ENCODE measurements around the gene CHD5. TPM values are rescaled to one million over a fixed set of nuclear protein-coding genes. Genes with fewer than 3 reads are reported as not detected.

CHD5 gene
- total RNA-seq, 1 experiment from 2014 or later: 2.4 TPM

- H3K36me3 Mint-ChIP-seq: no peaks in the 10 kb centered on the region
- TF ChIP-seq ZNF232 (CRISPR knock-in tag; IDR thresholded peaks at IDR 0.05) (no peak), IRF1 (CRISPR knock-in tag; IDR thresholded peaks at IDR 0.05) (no peak), CBFB (CRISPR knock-in tag; IDR thresholded peaks at IDR 0.05; ENCODE audit: low read depth) (no peak), ZBTB21 (CRISPR knock-in tag; IDR thresholded peaks at IDR 0.05; ENCODE audit: borderline replicate concordance) (no peak), RELA (CRISPR knock-in tag; IDR thresholded peaks at IDR 0.05; ENCODE audit: borderline replicate concordance) (no peak), NFYB (CRISPR knock-in tag; conservative IDR thresholded peaks at IDR 0.05; ENCODE audit: low read depth) (no peak), PRDM15 (CRISPR knock-in tag; IDR thresholded peaks at IDR 0.05) (no peak), ZNF425 (CRISPR knock-in tag; conservative IDR thresholded peaks at IDR 0.05) (no peak), NR1H2 (CRISPR knock-in tag; IDR thresholded peaks at IDR 0.05) (no peak), NR3C1 (CRISPR knock-in tag; conservative IDR thresholded peaks at IDR 0.05; ENCODE audit: low read depth) (no peak), FOXP4 (CRISPR knock-in tag; IDR thresholded peaks at IDR 0.05) (no peak), ZNF263 (CRISPR knock-in tag; IDR thresholded peaks at IDR 0.05; ENCODE audit: low read depth) (no peak), ZMAT4 (CRISPR knock-in tag; IDR thresholded peaks at IDR 0.05) (no peak)
- H3K9me3 Mint-ChIP-seq: peaks cover 12% of the 10 kb centered on the region; the same call in 1 of the 2 replicates
- DNase-seq (ENCODE audit: low spot score): peak; percentile 4
- H3K4me3 Mint-ChIP-seq: no peak overlapping the region
- no peaks in the 10 kb centered on the region for H3K4me1 Mint-ChIP-seq
- no peak overlapping the region for H3K27ac Mint-ChIP-seq
- ChIA-PET CTCF (interaction anchor here (0.6 to 2.0 kb wide), 5 partner anchors 22 to 118 kb away, joined by 3 to 8 read pairs (median 5); partner anchors contain the start of gene NPHP4), POLR2A (no interaction called here)
- no peak for ATAC-seq
- no peaks in the 10 kb centered on the region for H3K27me3 Mint-ChIP-seq (ENCODE audit: low read depth)
Observed at GRCh38 chr1:6110326-6110725, 69.8 kb downstream of the CHD5 start.

GRCh38 chr1:6109688-6110087 lies 70.4 kb downstream of the CHD5 start:
- ATAC-seq (peak; percentile 23), DNase-seq (ENCODE audit: low spot score) (peak; percentile 16)
- H3K4me3 Mint-ChIP-seq: no peak overlapping the region
- no peak for TF ChIP-seq ZNF317 (CRISPR knock-in tag; IDR thresholded peaks at IDR 0.05; ENCODE audit: borderline replicate concordance, low read depth)
- TF ChIP-seq IRF2 (CRISPR knock-in tag; IDR thresholded peaks at IDR 0.05; ENCODE audit: borderline replicate concordance, low read depth): no peak
- TF ChIP-seq E2F4 (CRISPR knock-in tag; IDR thresholded peaks at IDR 0.05; ENCODE audit: borderline replicate concordance, low read depth): no peak
- TF ChIP-seq EMX1 (CRISPR knock-in tag; IDR thresholded peaks at IDR 0.05): no peak
- no peak for TF ChIP-seq RORB (CRISPR knock-in tag; IDR thresholded peaks at IDR 0.05)
- no peak for TF ChIP-seq ZNF423 (CRISPR knock-in tag; IDR thresholded peaks at IDR 0.05)
- no peak for TF ChIP-seq NFATC4 (CRISPR knock-in tag; IDR thresholded peaks at IDR 0.05)
- TF ChIP-seq NFE2L1 (CRISPR knock-in tag; IDR thresholded peaks at IDR 0.05): no peak
- no peak for TF ChIP-seq NR3C1 (CRISPR knock-in tag; conservative IDR thresholded peaks at IDR 0.05; ENCODE audit: low read depth)
- TF ChIP-seq SP1 (CRISPR knock-in tag; conservative IDR thresholded peaks at IDR 0.05): no peak
- no peak for TF ChIP-seq ZBTB43 (CRISPR knock-in tag; IDR thresholded peaks at IDR 0.05)
- H3K9me3 Mint-ChIP-seq: peaks cover 11% of the 10 kb centered on the region; the same call in 1 of the 2 replicates
- ChIA-PET POLR2A (interaction anchor here (0.6 kb wide), 1 partner anchor 178 kb away, joined by 3 read pairs; no protein-coding TSS in a partner anchor), CTCF (interaction anchor here (0.6 to 2.0 kb wide), 9 partner anchors 13 to 117 kb away, joined by 3 to 14 read pairs (median 7); partner anchors contain the start of gene NPHP4)
- H3K27ac Mint-ChIP-seq: no peak overlapping the region
- H3K36me3 Mint-ChIP-seq: no peaks in the 10 kb centered on the region
- no peaks in the 10 kb centered on the region for H3K27me3 Mint-ChIP-seq (ENCODE audit: low read depth)
- no peaks in the 10 kb centered on the region for H3K4me1 Mint-ChIP-seq
